Naive thymus-derived CD4-positive, alpha-beta T cell (primary cell): ENCODE measurements around the gene OSTN. TPM values are rescaled to one million over a fixed set of nuclear protein-coding genes. Genes with fewer than 3 reads are reported as not detected.

ENCODE experiments used
- ATAC-seq: fragments of 150-1000 bp; cut with Tn5 transposase; 2 replicates; pipeline ENCODE4 v1.10.0; 2021; ENCODE audit warnings: mild to moderate bottlenecking, moderate library complexity
- CTCF ChIA-PET: fragments of 350-600 bp; sonication (Branson Sonifier 250); formaldehyde crosslinking; loops from one replicate; lab custom pipeline; 2021; ENCODE audit warnings: antibody characterized with exemption; lab: Charles Lee
- POLR2A ChIA-PET: fragments of 350-600 bp; sonication (Branson Sonifier 250); formaldehyde crosslinking; loops from one replicate; lab custom pipeline; 2021; ENCODE audit warnings: antibody characterized with exemption, inconsistent platforms; lab: Charles Lee
- DNase-seq, 9 donors: peaks; one replicate each; pipeline versions ENCODE4 v3.0.0 to v3.0.0-alpha.2; 2020 to 2022; ENCODE audit warnings: mixed read lengths in 1 of 9
- H3K27ac ChIP-seq: one replicate; pipeline ENCODE4 v1.7.0; 2013; ENCODE audit warnings: mild to moderate bottlenecking, low read depth, low read length, moderate library complexity
- H3K27me3 ChIP-seq, 2 donors: one replicate each; pipeline ENCODE4 v1.7.0; 2013; ENCODE audit warnings: low read length in 2 of 2, mild to moderate bottlenecking in 2 of 2, moderate library complexity in 2 of 2; ENCODE audit not compliant: control insufficient read depth in 2 of 2, insufficient read depth in 2 of 2
- H3K36me3 ChIP-seq, 3 experiments: 1 replicate in 2 of 3; 2 replicates in 1 of 3; pipeline ENCODE4 v1.7.0; 2013; ENCODE audit warnings: low read length in 3 of 3, mild to moderate bottlenecking in 3 of 3, moderate library complexity in 1 of 3; ENCODE audit not compliant: insufficient read depth in 3 of 3, control insufficient read depth in 2 of 3
- H3K4me1 ChIP-seq, 2 donors: one replicate each; pipeline ENCODE4 v1.7.0; 2013; ENCODE audit warnings: low read length in 2 of 2, mild to moderate bottlenecking in 2 of 2, moderate library complexity in 1 of 2; ENCODE audit not compliant: control insufficient read depth in 2 of 2, insufficient read depth in 2 of 2
- H3K4me3 ChIP-seq: 2 replicates; pipeline ENCODE4 v1.7.0; 2013; ENCODE audit warnings: mild to moderate bottlenecking, low read length
- H3K9me3 ChIP-seq, 3 experiments: 1 replicate in 2 of 3; 2 replicates in 1 of 3; pipeline ENCODE4 v1.7.0; 2013; ENCODE audit warnings: low read length in 3 of 3; ENCODE audit not compliant: control insufficient read depth in 2 of 3
- H3K27ac Mint-ChIP-seq, 9 donors: one replicate each; pipeline ENCODE4 v1.8.0; 2020 to 2022; ENCODE audit warnings: mixed read lengths in 9 of 9, mild to moderate bottlenecking in 8 of 9, moderate library complexity in 5 of 9, inconsistent platforms in 2 of 9
- H3K27me3 Mint-ChIP-seq, 5 donors: one replicate each; pipeline ENCODE4 v1.8.0; 2021 to 2022; ENCODE audit warnings: mixed read lengths in 5 of 5, mild to moderate bottlenecking in 1 of 5
- H3K36me3 Mint-ChIP-seq, 5 donors: one replicate each; pipeline ENCODE4 v1.8.0; 2020 to 2022; ENCODE audit warnings: mixed read lengths in 5 of 5, mild to moderate bottlenecking in 3 of 5, inconsistent platforms in 1 of 5
- H3K4me1 Mint-ChIP-seq, 7 donors: one replicate each; pipeline ENCODE4 v1.8.0; 2020 to 2022; ENCODE audit warnings: mixed read lengths in 7 of 7, mild to moderate bottlenecking in 3 of 7, inconsistent platforms in 1 of 7
- H3K4me3 Mint-ChIP-seq, 10 donors: one replicate each; pipeline ENCODE4 v1.8.0; 2020 to 2022; ENCODE audit warnings: mild to moderate bottlenecking in 10 of 10, mixed read lengths in 10 of 10, moderate library complexity in 6 of 10, inconsistent platforms in 2 of 10
- H3K9me3 Mint-ChIP-seq, 11 donors: one replicate each; pipeline ENCODE4 v1.8.0; 2020 to 2022; ENCODE audit warnings: mixed read lengths in 11 of 11, mild to moderate bottlenecking in 4 of 11, inconsistent platforms in 1 of 11, moderate library complexity in 1 of 11
- intact Hi-C, 2 donors: fragments of 100-400 bp; cut with micrococcal nuclease; formaldehyde crosslinking; loops; one replicate each; pipeline ENCODE4 v1.15.1; 2023
- polyA plus RNA-seq, 2 donors: library from polyadenylated mRNA; unstranded; fragments of 300-500 nt; fragmentation: Illumina TruSeq; gene quantifications; one replicate each; pipeline ENCODE4 v1.2.3, GENCODE V29; 2021
- total RNA-seq, 6 experiments: library from RNA in 5 of 6; stranded (reverse) in 5 of 6; gene quantifications; 1 replicate in 5 of 6; 2 replicates in 1 of 6; pipeline ENCODE4 v1.2.3 and lab custom pipeline; 2021 to 2026

Gene OSTN
- total RNA-seq (not detected), polyA plus RNA-seq (not detected), total RNA-seq (lab: John Stamatoyannopoulos, UW) (not detected)

- Histone ChIP-seq H3K4me1 (no peaks in the 10 kb centered on the region), H3K27me3 (no peaks in the 10 kb centered on the region), H3K36me3 (no peaks in the 10 kb centered on the region), H3K9me3 (no peaks in the 10 kb centered on the region), H3K27ac (no peak within 1 kb of the TSS), H3K4me3 (no peak within 1 kb of the TSS)
- H3K4me3 Mint-ChIP-seq = no peak within 1 kb of the TSS
- H3K36me3 Mint-ChIP-seq = no peaks in the 10 kb centered on the region
- peaks cover 0 to 4% (median 0%) of the 10 kb centered on the region in 11 donors for H3K9me3 Mint-ChIP-seq
- no peak for DNase-seq
- intact Hi-C loops = no loop called here
- CTCF ChIA-PET = no interaction called here
- H3K27ac Mint-ChIP-seq = no peak within 1 kb of the TSS
- ATAC-seq = no peak
- POLR2A ChIA-PET = no interaction called here
- H3K4me1 Mint-ChIP-seq = no peaks in the 10 kb centered on the region
- peaks cover 0 to 3% (median 0%) of the 10 kb centered on the region in 5 donors for H3K27me3 Mint-ChIP-seq
Observed at GRCh38 chr3:191198932-191199331, at the start of gene OSTN. TSS of gene OSTN (plus strand) at chr3:191199241. CDS start at chr3:191212533, 13,292 bp downstream.

GRCh38 chr3:191151653-191152052 lies 47.4 kb upstream of the OSTN start:
- no peaks in the 10 kb centered on the region for H3K4me1 ChIP-seq
- Mint-ChIP-seq H3K36me3 (peaks cover 0 to 9% (median 0%) of the 10 kb centered on the region in 5 donors), H3K27me3 (no peaks in the 10 kb centered on the region), H3K4me3 (no peak overlapping the region), H3K4me1 (no peaks in the 10 kb centered on the region), H3K9me3 (peaks cover 2 to 48% (median 19%) of the 10 kb centered on the region in 11 donors), H3K27ac (no peak overlapping the region)
- DNase-seq (no peak), ATAC-seq (no peak)
- peaks cover 0 to 10% (median 5%) of the 10 kb centered on the region in 3 experiments for H3K9me3 ChIP-seq
- no peak overlapping the region for H3K27ac ChIP-seq
- intact Hi-C loops = no loop called here
- ChIA-PET POLR2A (no interaction called here), CTCF (no interaction called here)
- H3K27me3 ChIP-seq = no peaks in the 10 kb centered on the region
- no peak overlapping the region for H3K4me3 ChIP-seq
- no peaks in the 10 kb centered on the region for H3K36me3 ChIP-seq

GRCh38 chr3:191154827-191155226 lies 44.2 kb upstream of the OSTN start:
- Histone ChIP-seq H3K9me3 (peaks cover 0 to 10% (median 5%) of the 10 kb centered on the region in 3 experiments), H3K27ac (no peak overlapping the region), H3K27me3 (no peaks in the 10 kb centered on the region), H3K36me3 (no peaks in the 10 kb centered on the region), H3K4me3 (no peak overlapping the region), H3K4me1 (no peaks in the 10 kb centered on the region)
- Mint-ChIP-seq H3K4me1 (no peaks in the 10 kb centered on the region), H3K27me3 (no peaks in the 10 kb centered on the region), H3K9me3 (peaks cover 5 to 45% (median 18%) of the 10 kb centered on the region in 11 donors), H3K27ac (no peak overlapping the region), H3K36me3 (peaks cover 0 to 9% (median 0%) of the 10 kb centered on the region in 5 donors), H3K4me3 (no peak overlapping the region)
- intact Hi-C loops = no loop called here
- DNase-seq (no peak), ATAC-seq (no peak)
- POLR2A ChIA-PET = no interaction called here
- CTCF ChIA-PET = no interaction called here

- ChIA-PET POLR2A (no interaction called here), CTCF (no interaction called here)
- DNase-seq (no peak), ATAC-seq (no peak)
- H3K36me3 ChIP-seq = no peaks in the 10 kb centered on the region
- intact Hi-C loops = no loop called here
- H3K27me3 Mint-ChIP-seq = no peaks in the 10 kb centered on the region
- H3K27me3 ChIP-seq = no peaks in the 10 kb centered on the region
- H3K9me3 ChIP-seq = peaks cover 0 to 10% (median 5%) of the 10 kb centered on the region in 3 experiments
- no peaks in the 10 kb centered on the region for H3K4me1 ChIP-seq
- H3K4me3 Mint-ChIP-seq = no peak overlapping the region
- H3K4me1 Mint-ChIP-seq = no peaks in the 10 kb centered on the region
- H3K9me3 Mint-ChIP-seq = peaks cover 3 to 47% (median 18%) of the 10 kb centered on the region in 11 donors
- H3K4me3 ChIP-seq = no peak overlapping the region
- H3K27ac ChIP-seq = no peak overlapping the region
- H3K27ac Mint-ChIP-seq = no peak overlapping the region
- H3K36me3 Mint-ChIP-seq = peaks cover 0 to 9% (median 0%) of the 10 kb centered on the region in 5 donors
Observed at GRCh38 chr3:191158247-191158646, 40.8 kb upstream of the OSTN start.

- intact Hi-C loops = no loop called here
- H3K36me3 ChIP-seq = no peaks in the 10 kb centered on the region
- H3K36me3 Mint-ChIP-seq = peaks cover 0 to 9% (median 0%) of the 10 kb centered on the region in 5 donors
- CTCF ChIA-PET = no interaction called here
- H3K9me3 Mint-ChIP-seq = peaks cover 2 to 41% (median 18%) of the 10 kb centered on the region in 11 donors
- H3K4me1 ChIP-seq = no peaks in the 10 kb centered on the region
- DNase-seq = no peak
- H3K4me1 Mint-ChIP-seq = no peaks in the 10 kb centered on the region
- H3K27me3 Mint-ChIP-seq = no peaks in the 10 kb centered on the region
- no peak overlapping the region for H3K27ac Mint-ChIP-seq
- H3K4me3 ChIP-seq = no peak overlapping the region
- H3K27ac ChIP-seq = no peak overlapping the region
- peaks cover 0 to 10% (median 5%) of the 10 kb centered on the region in 3 experiments for H3K9me3 ChIP-seq
- POLR2A ChIA-PET = no interaction called here
- no peaks in the 10 kb centered on the region for H3K27me3 ChIP-seq
- H3K4me3 Mint-ChIP-seq = no peak overlapping the region
- ATAC-seq = no peak
Observed at GRCh38 chr3:191158815-191159214, 40.2 kb upstream of the OSTN start.

- H3K27me3 Mint-ChIP-seq = no peaks in the 10 kb centered on the region
- no peak overlapping the region for H3K4me3 Mint-ChIP-seq
- no peaks in the 10 kb centered on the region for H3K36me3 Mint-ChIP-seq
- CTCF ChIA-PET = interaction anchor here (0.7 kb wide), 1 partner anchor 8 kb away, joined by 3 read pairs; no protein-coding TSS in a partner anchor
- peaks cover 0 to 5% (median 0%) of the 10 kb centered on the region in 11 donors for H3K9me3 Mint-ChIP-seq
- POLR2A ChIA-PET = no interaction called here
- Histone ChIP-seq H3K36me3 (no peaks in the 10 kb centered on the region), H3K4me1 (no peaks in the 10 kb centered on the region), H3K27ac (no peak overlapping the region), H3K27me3 (no peaks in the 10 kb centered on the region), H3K9me3 (no peaks in the 10 kb centered on the region), H3K4me3 (no peak overlapping the region)
- ATAC-seq = no peak
- intact Hi-C loops = no loop called here
- no peaks in the 10 kb centered on the region for H3K4me1 Mint-ChIP-seq
- H3K27ac Mint-ChIP-seq = no peak overlapping the region
- no peak for DNase-seq
Observed at GRCh38 chr3:191165802-191166201, 33.2 kb upstream of the OSTN start.

- intact Hi-C loops = no loop called here
- Histone ChIP-seq H3K4me3 (no peak overlapping the region), H3K27me3 (no peaks in the 10 kb centered on the region), H3K27ac (no peak overlapping the region), H3K36me3 (no peaks in the 10 kb centered on the region), H3K4me1 (no peaks in the 10 kb centered on the region), H3K9me3 (no peaks in the 10 kb centered on the region)
- ChIA-PET POLR2A (no interaction called here), CTCF (interaction anchor here (0.7 kb wide), 1 partner anchor 8 kb away, joined by 3 read pairs; no protein-coding TSS in a partner anchor)
- no peaks in the 10 kb centered on the region for H3K4me1 Mint-ChIP-seq
- DNase-seq (no peak), ATAC-seq (no peak)
- no peaks in the 10 kb centered on the region for H3K27me3 Mint-ChIP-seq
- H3K27ac Mint-ChIP-seq = no peak overlapping the region
- no peak overlapping the region for H3K4me3 Mint-ChIP-seq
- H3K9me3 Mint-ChIP-seq = peaks cover 0 to 5% (median 0%) of the 10 kb centered on the region in 11 donors
- no peaks in the 10 kb centered on the region for H3K36me3 Mint-ChIP-seq
Observed at GRCh38 chr3:191166368-191166767, 32.7 kb upstream of the OSTN start.
